GM19468 (cell line): ENCODE results near the gene MTSS2.

Experiments used
- ATAC-seq: cut with Tn5 transposase; IDR thresholded peaks from one replicate; pipeline ENCODE4 v1.9.1; 2021; ENCODE audit warnings: mild to moderate bottlenecking, moderate library complexity, moderate number of reproducible peaks; ENCODE audit not compliant: unreplicated experiment; ENCODE audit errors: extremely low read depth

Gene MTSS2

GRCh38 chr16:70685938-70686375, at the start of gene MTSS2:
Gene MTSS2 (minus strand): TSS chr16:70686053. CDS start chr16:70685791, 262 bp downstream.
- ATAC-seq: no peak

GRCh38 chr16:70735141-70735979, 49.5 kb upstream of the MTSS2 start:
- ATAC-seq: no peak

GRCh38 chr16:70734522-70735095, 48.8 kb upstream of the MTSS2 start:
- ATAC-seq: no peak

GRCh38 chr16:70730944-70731343, 45.1 kb upstream of the MTSS2 start:
- no peak for ATAC-seq

GRCh38 chr16:70730031-70730430, 44.2 kb upstream of the MTSS2 start:
- no peak for ATAC-seq

GRCh38 chr16:70729292-70729691, 43.4 kb upstream of the MTSS2 start:
- ATAC-seq: no peak

- ATAC-seq: no peak
Observed at GRCh38 chr16:70728150-70728549, 42.3 kb upstream of the MTSS2 start.

GRCh38 chr16:70726892-70727361, 41.1 kb upstream of the MTSS2 start:
- ATAC-seq: no peak

GRCh38 chr16:70725912-70726828, 40.3 kb upstream of the MTSS2 start:
- ATAC-seq: no peak

- ATAC-seq: no peak
Observed at GRCh38 chr16:70725024-70725911, 39.4 kb upstream of the MTSS2 start.

- no peak for ATAC-seq
Observed at GRCh38 chr16:70724146-70725023, 38.5 kb upstream of the MTSS2 start.

- ATAC-seq: no peak
Observed at GRCh38 chr16:70723740-70724145, 37.9 kb upstream of the MTSS2 start.

- ATAC-seq: no peak
Observed at GRCh38 chr16:70721202-70721963, 35.5 kb upstream of the MTSS2 start.

- no peak for ATAC-seq
Observed at GRCh38 chr16:70720425-70721201, 34.8 kb upstream of the MTSS2 start.

GRCh38 chr16:70717065-70717464, 31.2 kb upstream of the MTSS2 start:
- ATAC-seq: no peak

- no peak for ATAC-seq
Observed at GRCh38 chr16:70715860-70716357, 30.1 kb upstream of the MTSS2 start.
